ENCODE results near the gene TM9SF1.
A peak's percentile ranks its signal among the peaks of the same experiment; 100 is the strongest.

The TM9SF1 gene

DNA sequence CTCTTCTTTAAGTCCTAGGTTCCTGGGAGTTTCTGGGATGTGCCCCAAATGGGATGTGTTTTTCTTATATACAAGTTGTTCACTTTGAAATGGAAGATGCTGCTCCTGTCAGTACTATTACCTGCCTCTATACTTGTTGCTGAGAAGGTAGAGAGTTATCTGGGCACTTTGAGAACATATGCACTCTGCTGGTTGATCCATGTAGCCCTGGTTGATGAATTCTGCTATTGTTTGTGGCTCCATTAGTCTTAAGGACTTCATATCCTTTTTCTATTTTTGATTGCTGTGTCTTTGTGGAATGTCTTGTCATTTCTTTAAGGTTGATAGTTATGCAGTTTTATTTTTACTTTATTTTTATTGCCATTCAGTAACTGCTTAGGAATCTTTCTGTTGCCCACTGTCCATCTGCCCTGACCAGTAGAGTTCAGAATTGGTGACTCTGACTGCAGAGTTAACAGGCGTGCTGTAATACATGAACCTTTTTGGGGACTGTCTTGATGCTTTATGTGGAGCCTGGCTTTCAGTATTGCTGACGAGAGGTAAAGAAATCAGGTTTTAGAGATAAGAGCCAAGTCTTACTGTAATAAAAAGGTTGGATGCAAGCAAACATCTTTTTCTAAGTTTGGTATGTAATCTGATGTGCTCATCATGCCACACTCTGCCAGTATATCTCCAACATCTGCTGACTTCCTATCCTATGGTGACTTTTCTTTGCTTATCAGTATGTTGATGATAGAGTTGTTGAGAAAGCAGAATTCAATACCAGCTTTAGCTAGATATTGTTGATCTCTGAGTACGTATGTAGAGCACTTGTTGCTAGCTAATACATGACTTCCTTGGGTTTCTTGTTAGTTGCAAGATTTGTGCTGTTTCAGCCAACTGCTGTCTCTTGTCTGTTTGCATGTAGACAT lies 39.1 kb upstream of the TM9SF1 start:
- in situ Hi-C loops (cut with HindIII; ENCODE audit: low pct_ligation_motif_present, low sequenced_read_pairs), result no loop called here
- no peak overlapping the region for H3K4me3 ChIP-seq (ENCODE audit: low read depth, low read length)
- DNase-seq, result no peak
- H3K36me3 ChIP-seq (replicated peaks), result peaks cover 38% of the 10 kb centered on the region
- no peaks in the 10 kb centered on the region for H3K27me3 ChIP-seq (replicated peaks)
- TF ChIP-seq, protein P1, sequence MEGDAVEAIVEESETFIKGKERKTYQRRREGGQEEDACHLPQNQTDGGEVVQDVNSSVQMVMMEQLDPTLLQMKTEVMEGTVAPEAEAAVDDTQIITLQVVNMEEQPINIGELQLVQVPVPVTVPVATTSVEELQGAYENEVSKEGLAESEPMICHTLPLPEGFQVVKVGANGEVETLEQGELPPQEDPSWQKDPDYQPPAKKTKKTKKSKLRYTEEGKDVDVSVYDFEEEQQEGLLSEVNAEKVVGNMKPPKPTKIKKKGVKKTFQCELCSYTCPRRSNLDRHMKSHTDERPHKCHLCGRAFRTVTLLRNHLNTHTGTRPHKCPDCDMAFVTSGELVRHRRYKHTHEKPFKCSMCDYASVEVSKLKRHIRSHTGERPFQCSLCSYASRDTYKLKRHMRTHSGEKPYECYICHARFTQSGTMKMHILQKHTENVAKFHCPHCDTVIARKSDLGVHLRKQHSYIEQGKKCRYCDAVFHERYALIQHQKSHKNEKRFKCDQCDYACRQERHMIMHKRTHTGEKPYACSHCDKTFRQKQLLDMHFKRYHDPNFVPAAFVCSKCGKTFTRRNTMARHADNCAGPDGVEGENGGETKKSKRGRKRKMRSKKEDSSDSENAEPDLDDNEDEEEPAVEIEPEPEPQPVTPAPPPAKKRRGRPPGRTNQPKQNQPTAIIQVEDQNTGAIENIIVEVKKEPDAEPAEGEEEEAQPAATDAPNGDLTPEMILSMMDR (IDR thresholded peaks at IDR 0.05; ENCODE audit: low read depth, low read length, missing control alignments), result no peak
- no peak overlapping the region for H3K27ac ChIP-seq

DNA sequence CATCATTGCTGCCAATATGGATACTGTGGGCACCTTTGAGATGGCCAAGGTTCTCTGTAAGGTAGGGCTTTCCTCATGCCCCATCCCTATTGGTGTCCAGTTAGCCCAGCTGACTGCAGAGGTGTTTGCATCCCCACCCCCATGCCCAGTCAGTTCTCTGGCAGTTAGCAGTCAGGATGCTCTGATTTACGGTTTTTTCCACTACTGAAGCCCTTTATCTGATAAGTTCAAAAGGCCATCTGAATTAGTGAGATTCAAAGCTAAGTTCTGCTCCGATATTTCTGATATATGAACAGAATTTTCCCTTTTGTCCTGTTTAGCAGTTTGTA lies 38.3 kb upstream of the TM9SF1 start:
- no peak overlapping the region for H3K27ac ChIP-seq
- TF ChIP-seq, protein P1 (IDR thresholded peaks at IDR 0.05; ENCODE audit: low read depth, low read length, missing control alignments), result no peak
- no peak for DNase-seq
- peaks cover 31% of the 10 kb centered on the region for H3K36me3 ChIP-seq (replicated peaks)
- in situ Hi-C loops (cut with HindIII; ENCODE audit: low pct_ligation_motif_present, low sequenced_read_pairs), result no loop called here
- no peaks in the 10 kb centered on the region for H3K27me3 ChIP-seq (replicated peaks)
- H3K4me3 ChIP-seq (ENCODE audit: low read depth, low read length), result peak overlapping the region; percentile 93

DNA sequence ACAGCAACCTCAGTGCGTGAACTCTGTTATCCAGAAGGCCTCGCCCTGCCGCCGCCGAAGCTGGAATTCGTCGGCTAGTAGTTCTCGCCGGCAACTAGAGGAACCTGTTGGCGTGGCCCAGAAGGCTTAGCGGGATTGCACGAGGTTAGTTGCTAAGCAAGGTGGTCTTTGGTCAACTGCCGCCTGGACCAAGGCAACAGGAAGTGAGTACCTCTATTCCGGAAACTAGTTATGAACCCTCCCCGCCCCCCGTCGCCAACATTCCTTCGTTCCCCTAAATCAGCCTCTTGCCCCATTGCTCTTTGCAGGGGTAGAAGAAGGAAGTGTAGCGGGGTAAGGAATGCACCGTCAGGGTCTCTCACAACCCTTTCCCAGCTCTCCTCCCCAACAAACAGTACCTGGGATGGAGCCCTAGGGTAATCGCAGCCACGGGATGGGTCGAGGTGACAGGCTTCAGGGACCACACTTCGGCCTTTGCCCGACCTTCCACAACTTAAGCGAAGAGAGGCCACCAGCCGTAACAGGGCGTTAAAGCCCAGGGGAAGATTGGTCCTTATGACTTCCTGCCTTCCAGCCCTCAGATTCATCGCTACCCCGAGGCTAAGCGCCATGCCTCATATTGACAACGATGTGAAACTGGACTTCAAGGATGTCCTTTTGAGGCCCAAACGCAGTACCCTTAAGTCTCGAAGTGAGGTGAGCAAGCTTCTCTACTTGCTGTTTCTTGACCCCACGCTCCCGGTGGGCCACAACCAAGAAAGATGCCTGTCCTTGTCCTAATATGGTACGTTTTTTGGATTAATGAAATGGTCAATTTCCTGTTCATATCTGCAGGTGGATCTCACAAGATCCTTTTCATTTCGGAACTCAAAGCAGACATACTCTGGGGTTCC lies 37.6 kb upstream of the TM9SF1 start, which contains the start of gene GMPR2:
TSS of gene GMPR2 (plus strand) at position 285 of the 893 bp plus-strand sequence. CDS start at position 610, 325 bp downstream.
- Histone ChIP-seq H3K27ac (peak within 1 kb of the TSS; percentile 85), H3K27me3 (replicated peaks) (no peaks in the 10 kb centered on the region), H3K4me3 (ENCODE audit: low read depth, low read length) (peak within 1 kb of the TSS; percentile 93), H3K36me3 (replicated peaks) (peaks cover 25% of the 10 kb centered on the region)
- no peak for DNase-seq
- TF ChIP-seq, protein P1 (IDR thresholded peaks at IDR 0.05; ENCODE audit: low read depth, low read length, missing control alignments), result no peak
- in situ Hi-C loops (cut with HindIII; ENCODE audit: low pct_ligation_motif_present, low sequenced_read_pairs), result no loop called here

DNA sequence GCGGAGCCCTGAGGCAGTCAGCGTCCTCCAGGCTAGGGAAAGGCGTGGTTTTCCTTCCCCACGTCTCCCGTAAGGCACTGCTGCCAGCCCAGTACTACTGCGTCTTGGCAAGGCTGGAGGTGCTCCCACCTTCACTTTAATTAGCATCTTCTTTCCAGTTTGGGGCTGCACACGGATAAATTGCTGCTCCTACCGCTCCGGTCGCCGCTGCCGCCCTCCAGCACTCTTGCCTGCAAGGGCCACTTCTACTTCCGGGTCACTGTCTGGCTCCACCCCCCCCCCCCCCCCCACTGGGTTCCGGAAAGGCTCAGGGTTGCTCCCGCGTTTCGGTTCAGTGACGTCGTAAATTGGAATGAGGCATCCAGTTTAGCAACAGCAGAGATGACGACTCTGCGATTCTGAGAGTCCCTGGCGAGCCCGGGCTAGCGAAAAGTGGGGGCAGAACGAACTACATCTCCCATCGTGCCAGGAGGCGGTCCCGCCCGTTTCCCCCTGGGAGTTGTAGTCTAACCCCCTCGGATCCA lies 36.9 kb upstream of the TM9SF1 start, which contains the start of gene NEDD8:
TSS of gene NEDD8 (minus strand) at position 247 of the 524 bp plus-strand sequence. CDS start at position 147, 100 bp downstream.
- Histone ChIP-seq H3K27me3 (replicated peaks) (no peaks in the 10 kb centered on the region), H3K4me3 (ENCODE audit: low read depth, low read length) (peak within 1 kb of the TSS; percentile 93), H3K36me3 (replicated peaks) (peaks cover 20% of the 10 kb centered on the region), H3K27ac (peak within 1 kb of the TSS; percentile 85)
- peak; percentile 98 for DNase-seq
- in situ Hi-C loops (cut with HindIII; ENCODE audit: low pct_ligation_motif_present, low sequenced_read_pairs), result no loop called here
- TF ChIP-seq, protein P1 (IDR thresholded peaks at IDR 0.05; ENCODE audit: low read depth, low read length, missing control alignments), result no peak

DNA sequence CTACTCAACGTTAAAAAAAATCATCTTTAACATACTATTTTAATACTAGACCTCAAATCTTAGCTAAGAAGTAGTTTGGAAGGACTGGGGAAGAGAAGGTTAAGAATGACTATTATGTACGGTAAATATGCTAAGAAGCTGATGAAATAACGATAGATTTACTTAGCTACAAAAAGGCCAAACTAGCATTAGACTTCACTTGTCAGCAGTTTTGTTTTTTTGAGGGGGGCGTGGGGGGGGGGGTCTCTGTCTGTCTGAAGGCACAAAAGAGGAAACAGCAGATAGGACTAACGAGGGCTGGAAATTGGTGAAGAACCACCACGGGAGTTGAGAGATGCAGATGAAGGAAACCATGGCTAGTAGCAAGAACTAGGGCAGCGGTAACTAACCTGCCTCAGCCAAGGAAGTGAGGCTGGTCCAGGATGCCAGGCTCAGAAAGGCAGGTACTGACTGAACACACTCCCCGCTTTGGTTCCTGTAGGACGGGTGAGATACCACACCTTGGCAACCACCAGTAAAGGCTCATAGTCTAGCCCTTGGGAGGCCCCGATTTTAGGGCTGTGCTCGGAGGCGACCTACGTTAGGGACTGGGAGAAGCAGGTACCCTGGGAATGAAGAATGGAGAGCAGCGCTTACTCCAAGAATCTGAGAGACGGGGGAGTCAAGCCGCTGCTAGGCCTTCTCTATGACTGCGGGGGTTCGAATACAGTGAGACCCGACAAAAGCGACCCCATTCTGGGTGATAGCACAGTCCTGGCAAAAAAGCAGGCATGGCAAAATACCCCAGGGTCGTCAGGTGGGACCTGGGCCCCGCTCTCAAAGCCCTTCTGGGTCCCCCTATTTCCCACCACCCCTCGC lies 36.3 kb upstream of the TM9SF1 start:
- Histone ChIP-seq H3K27ac (peak overlapping the region; percentile 85), H3K27me3 (replicated peaks) (no peaks in the 10 kb centered on the region), H3K4me3 (ENCODE audit: low read depth, low read length) (peak overlapping the region; percentile 93), H3K36me3 (replicated peaks) (peaks cover 14% of the 10 kb centered on the region)
- DNase-seq, result no peak
- in situ Hi-C loops (cut with HindIII; ENCODE audit: low pct_ligation_motif_present, low sequenced_read_pairs), result no loop called here
- TF ChIP-seq, protein P1 (IDR thresholded peaks at IDR 0.05; ENCODE audit: low read depth, low read length, missing control alignments), result no peak

Data from brain microvascular endothelial cell (primary cell).